Measurements from ENCODE around the gene SELENOW. TPM values are rescaled to one million over a fixed set of nuclear protein-coding genes. Genes with fewer than 3 reads are reported as not detected.

SELENOW gene
- total and polyA plus RNA-seq, 2 of the 8 experiments (the other 6 are each of a cell fraction or from before 2014, with no cell fraction given) = 371 to 588 TPM

DNA sequence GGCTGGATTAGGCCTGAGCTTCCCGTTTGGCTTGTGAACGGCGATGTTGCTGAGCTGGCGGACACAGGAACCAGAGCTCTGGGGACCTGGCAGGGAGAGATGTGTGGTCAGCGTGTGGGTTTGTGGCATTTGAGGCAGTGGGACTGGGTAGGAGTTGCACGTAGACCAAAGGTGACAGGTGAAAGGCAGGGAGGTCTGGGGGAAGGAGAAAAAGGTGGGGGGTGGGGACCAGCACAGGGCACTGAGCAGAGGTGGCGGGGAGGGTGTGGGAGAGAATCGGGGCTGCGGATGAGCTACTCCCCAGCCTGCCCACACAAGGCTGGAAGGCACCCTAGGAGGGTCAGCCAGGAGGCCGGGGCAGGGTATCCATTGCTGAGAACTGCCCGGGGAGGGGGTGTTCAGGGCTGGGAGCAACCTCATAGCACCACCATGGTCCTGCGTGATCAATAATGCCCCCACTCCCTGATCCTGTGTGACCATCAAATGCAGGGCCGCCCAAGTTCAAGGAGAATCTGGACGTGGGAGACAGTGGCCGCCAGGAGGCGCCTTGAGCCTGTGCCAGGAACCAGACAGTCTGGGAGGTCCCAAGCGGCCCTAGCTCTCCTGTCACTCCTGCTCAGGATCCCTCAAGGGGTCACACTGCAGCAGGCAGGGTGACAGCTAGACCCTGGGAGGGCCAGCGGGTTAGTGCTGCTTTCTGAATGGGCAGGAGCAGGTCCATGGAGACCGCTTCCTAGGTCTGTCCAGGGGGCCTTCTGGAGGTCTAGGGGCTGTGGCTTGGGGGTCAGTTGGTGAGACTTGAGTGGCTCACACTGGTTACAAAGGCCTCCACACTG, 12.8 kb upstream of the SELENOW start:
- Histone ChIP-seq H4K8ac (ENCODE audit: extremely low read depth, insufficient read depth, low read length) (peak overlapping the region; percentile 87), H2BK15ac (ENCODE audit: low read length) (0 out of 2 replicates have a peak overlapping the region, but pooled peaks have one; percentile 46), H2AFZ (ENCODE audit: low read length) (no peak overlapping the region), H4K91ac (replicated peaks; ENCODE audit: insufficient read length, low read length) (peak overlapping the region; percentile 55), H3K4ac (replicated peaks; ENCODE audit: insufficient read length, low read depth, low read length) (no peak overlapping the region), H2BK120ac (replicated peaks; ENCODE audit: low read depth, low read length) (no peak overlapping the region), H3K36me3 (ENCODE audit: control insufficient read depth in 2 of 4, insufficient read depth in 4 of 4, low read length in 3 of 4) (no peaks in the 10 kb centered on the region; a peak in 1 of 8 replicates), H3K4me1 (replicated peaks in 1 of 4; ENCODE audit: control insufficient read depth in 3 of 4, insufficient read depth in 4 of 4, low read length in 3 of 4) (peaks cover 0 to 6% (median 3%) of the 10 kb centered on the region in 4 experiments; a peak in 5 of 7 replicates), H3K23ac (ENCODE audit: insufficient read length) (no peak overlapping the region), H3K27ac (ENCODE audit: low read depth, low read length) (no peak overlapping the region; the same call in 1 of the 2 replicates), H2AK5ac (ENCODE audit: low read depth, low read length) (no peak overlapping the region), H3K18ac (ENCODE audit: extremely low read depth, low read length) (no peak overlapping the region), H3K79me2 (ENCODE audit: control insufficient read depth in 1 of 2, insufficient read depth in 2 of 2, low read length in 2 of 2) (no peaks in the 10 kb centered on the region), H4K5ac (ENCODE audit: insufficient read length, low read depth, low read length) (no peak overlapping the region), H3K23me2 (ENCODE audit: low read depth, low read length) (peaks cover 9% of the 10 kb centered on the region; the same call in 1 of the 2 replicates), H3K14ac (ENCODE audit: insufficient read length) (no peak overlapping the region), H2BK20ac (ENCODE audit: low read length) (0 out of 2 replicates have a peak overlapping the region, but pooled peaks have one; percentile 15), H4K20me1 (replicated peaks in 1 of 2; ENCODE audit: control insufficient read depth in 1 of 2, insufficient read depth in 2 of 2, low read length in 2 of 2) (peaks cover 0 to under 1% of the 10 kb centered on the region in 2 experiments), H3K56ac (replicated peaks; ENCODE audit: insufficient read length, low read depth, low read length) (no peak overlapping the region), H2BK5ac (ENCODE audit: low read depth, low read length) (no peak overlapping the region; the same call in 1 of the 2 replicates), H3K9me3 (ENCODE audit: insufficient read depth in 2 of 2, low read depth in 1 of 2, low read length in 1 of 2) (no peaks in the 10 kb centered on the region), H3K4me2 (ENCODE audit: insufficient read depth in 1 of 2, low read depth in 2 of 2, low read length in 2 of 2) (peak overlapping the region in 1 of 2 experiments; percentile 40; a peak in 3 of 4 replicates), H3K4me3 (ENCODE audit: extremely low read depth in 1 of 4, insufficient read depth in 2 of 4, low read depth in 3 of 4, low read length in 4 of 4) (no peak overlapping the region), H2BK12ac (ENCODE audit: low read depth, low read length) (peak overlapping the region; percentile 77; the same call in 1 of the 2 replicates), H3K27me3 (replicated peaks in 1 of 4; ENCODE audit: control insufficient read depth in 3 of 4, extremely low read depth in 1 of 4, insufficient read depth in 3 of 4, low read length in 3 of 4) (no peaks in the 10 kb centered on the region), H3K9ac (replicated peaks in 1 of 4; ENCODE audit: extremely low read depth in 1 of 4, low read depth in 3 of 4, low read length in 3 of 4) (no peak overlapping the region), H3K79me1 (ENCODE audit: low read depth, low read length) (no peaks in the 10 kb centered on the region)
- WGBS, 2 experiments (ENCODE audit: extremely low coverage in 1 of 2, insufficient coverage in 1 of 2, insufficient read length in 1 of 2, insufficient replicate concordance in 2 of 2, low coverage in 1 of 2, low lambda C conversion rate in 2 of 2, missing lambda C conversion rate in 1 of 2) = 26% methylated on average over 16 of the region's 19 CpGs; no CpG with 5 or more reads in 1 of the 2 experiments
- FAIRE-seq (no peak), DNase-seq (ENCODE audit: low read depth in 1 of 2, low spot score in 2 of 2) (peak in 1 of 2 experiments; percentile 93)
- CTCF ChIA-PET (ENCODE audit: partially characterized antibody) = interaction anchor here (0.6 to 6.3 kb wide), 36 partner anchors 9 to 375 kb away, joined by 3 to 150 read pairs (median 5); partner anchors contain the start of genes EHD2, NOP53 and SELENOW
- POLR2A ChIA-PET (ENCODE audit: partially characterized antibody) = interaction anchor here (0.6 to 7.2 kb wide), 17 partner anchors 8 to 731 kb away, joined by 3 to 46 read pairs (median 5); partner anchors contain the start of genes NOP53 and SELENOW
- no peak for TF ChIP-seq BRCA1 (IDR thresholded peaks at IDR 0.05; ENCODE audit: low read depth, low read length)
- 0 out of 2 replicates have a peak, but pooled peaks have one; percentile 24 for TF ChIP-seq RBBP5 (IDR thresholded peaks at IDR 0.05; ENCODE audit: borderline replicate concordance, low read depth, low read length)
- TF ChIP-seq RAD21 (IDR thresholded peaks at IDR 0.05 in 1 of 2, conservative IDR thresholded peaks at IDR 0.05 in 1 of 2; ENCODE audit: low read depth in 2 of 2, low read length in 2 of 2) = peak; percentile 91 to 93
- TF ChIP-seq KDM5A (IDR thresholded peaks at IDR 0.05; ENCODE audit: low read length) = no peak
- no peak for TF ChIP-seq USF2 (IDR thresholded peaks at IDR 0.05; ENCODE audit: low read length)
- no peak for TF ChIP-seq SP4 (IDR thresholded peaks at IDR 0.05; ENCODE audit: low read length)
- no peak for TF ChIP-seq POLR2A (IDR thresholded peaks at IDR 0.05; ENCODE audit: control extremely low read depth in 1 of 2, low read depth in 2 of 2, low read length in 2 of 2)
- no peak for TF ChIP-seq SP2 (IDR thresholded peaks at IDR 0.05; ENCODE audit: low read length)
- no peak for TF ChIP-seq CBX5 (IDR thresholded peaks at IDR 0.05; ENCODE audit: low read depth, low read length)
- no peak for TF ChIP-seq KDM4A (IDR thresholded peaks at IDR 0.05; ENCODE audit: low read depth, low read length, severe bottlenecking)

Data from H1 (cell line).